ENCODE measurements around the gene PSMD13. TPM values are rescaled to one million over a fixed set of nuclear protein-coding genes. Genes with fewer than 3 reads are reported as not detected.

PSMD13 gene
- total RNA-seq, 1 donor from 2014 or later = 136 TPM

DNA sequence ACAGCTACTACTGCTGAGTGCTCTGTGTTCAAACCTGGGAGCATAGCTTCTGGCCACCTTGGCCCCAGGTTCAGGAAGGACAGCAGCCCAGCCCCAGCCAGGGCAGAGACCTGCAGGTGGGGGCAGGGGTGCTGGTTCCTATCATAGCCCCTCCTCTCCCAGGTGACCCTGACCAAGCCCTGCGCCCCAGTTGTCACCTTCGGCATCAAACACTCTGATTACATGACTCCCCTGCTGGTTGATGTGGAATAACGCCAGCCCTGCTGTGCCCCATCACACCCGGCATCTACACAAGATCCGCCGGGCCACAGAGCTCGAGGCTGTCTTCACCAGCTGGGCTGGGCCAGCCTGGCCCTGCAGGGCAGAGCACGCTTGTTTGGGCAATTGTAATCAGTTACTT, 37.0 kb upstream of the PSMD13 start:
- DNase-seq = no peak
- Mint-ChIP-seq H3K9me3 (ENCODE audit: unreplicated experiment) (peaks cover 3% of the 10 kb centered on the region), H3K27me3 (ENCODE audit: unreplicated experiment) (peaks cover 7% of the 10 kb centered on the region), H3K36me3 (ENCODE audit: unreplicated experiment) (no peaks in the 10 kb centered on the region), H3K4me1 (ENCODE audit: low read depth, unreplicated experiment) (no peaks in the 10 kb centered on the region), H3K4me3 (ENCODE audit: unreplicated experiment) (no peak overlapping the region), H3K27ac (ENCODE audit: unreplicated experiment) (no peak overlapping the region)
- TF ChIP-seq, protein P1, sequence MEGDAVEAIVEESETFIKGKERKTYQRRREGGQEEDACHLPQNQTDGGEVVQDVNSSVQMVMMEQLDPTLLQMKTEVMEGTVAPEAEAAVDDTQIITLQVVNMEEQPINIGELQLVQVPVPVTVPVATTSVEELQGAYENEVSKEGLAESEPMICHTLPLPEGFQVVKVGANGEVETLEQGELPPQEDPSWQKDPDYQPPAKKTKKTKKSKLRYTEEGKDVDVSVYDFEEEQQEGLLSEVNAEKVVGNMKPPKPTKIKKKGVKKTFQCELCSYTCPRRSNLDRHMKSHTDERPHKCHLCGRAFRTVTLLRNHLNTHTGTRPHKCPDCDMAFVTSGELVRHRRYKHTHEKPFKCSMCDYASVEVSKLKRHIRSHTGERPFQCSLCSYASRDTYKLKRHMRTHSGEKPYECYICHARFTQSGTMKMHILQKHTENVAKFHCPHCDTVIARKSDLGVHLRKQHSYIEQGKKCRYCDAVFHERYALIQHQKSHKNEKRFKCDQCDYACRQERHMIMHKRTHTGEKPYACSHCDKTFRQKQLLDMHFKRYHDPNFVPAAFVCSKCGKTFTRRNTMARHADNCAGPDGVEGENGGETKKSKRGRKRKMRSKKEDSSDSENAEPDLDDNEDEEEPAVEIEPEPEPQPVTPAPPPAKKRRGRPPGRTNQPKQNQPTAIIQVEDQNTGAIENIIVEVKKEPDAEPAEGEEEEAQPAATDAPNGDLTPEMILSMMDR (IDR thresholded peaks at IDR 0.05; ENCODE audit: partially characterized antibody, unreplicated experiment) = peak; percentile 10

DNA sequence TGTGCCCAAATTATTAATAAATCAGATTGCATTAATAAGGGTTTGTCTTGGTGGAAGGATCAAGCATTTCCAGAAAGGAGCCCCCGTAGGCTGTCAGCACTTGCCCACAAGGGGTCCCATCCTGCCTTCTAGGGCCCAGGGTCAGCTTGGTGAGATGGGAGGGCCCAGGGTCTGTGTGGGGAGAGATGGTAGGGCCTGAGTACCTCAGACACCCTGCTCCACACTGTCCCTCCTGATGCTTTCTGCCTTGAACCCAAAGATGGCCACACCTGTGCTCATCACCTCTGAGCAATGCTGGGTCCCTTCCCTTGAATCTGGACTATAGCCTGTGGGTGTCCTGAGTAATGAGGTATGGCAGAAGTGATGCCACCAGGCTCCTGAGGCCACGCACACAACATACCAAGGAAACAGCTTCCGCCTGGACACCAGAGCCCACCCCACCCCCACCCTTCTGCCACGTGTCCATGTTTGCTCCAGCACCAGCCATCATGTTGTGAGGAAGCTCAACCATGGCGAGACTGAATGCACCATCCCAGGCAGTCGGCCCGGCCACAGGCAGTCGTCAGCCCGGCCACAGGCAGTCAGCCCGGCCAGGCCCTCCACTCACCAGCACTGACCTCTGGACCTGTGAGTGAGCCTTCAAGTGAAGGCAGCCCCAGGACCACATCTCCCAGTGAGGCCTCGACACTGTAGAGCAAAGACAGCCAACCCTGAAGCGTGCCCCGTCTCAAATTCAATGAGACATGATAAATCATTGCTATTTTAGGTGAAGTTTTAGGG, 36.4 kb upstream of the PSMD13 start:
- H3K36me3 Mint-ChIP-seq (ENCODE audit: unreplicated experiment) = no peaks in the 10 kb centered on the region
- TF ChIP-seq, protein P1 (IDR thresholded peaks at IDR 0.05; ENCODE audit: partially characterized antibody, unreplicated experiment) = no peak
- H3K4me1 Mint-ChIP-seq (ENCODE audit: low read depth, unreplicated experiment) = no peaks in the 10 kb centered on the region
- peaks cover 7% of the 10 kb centered on the region for H3K27me3 Mint-ChIP-seq (ENCODE audit: unreplicated experiment)
- peaks cover 3% of the 10 kb centered on the region for H3K9me3 Mint-ChIP-seq (ENCODE audit: unreplicated experiment)
- no peak for DNase-seq
- H3K27ac Mint-ChIP-seq (ENCODE audit: unreplicated experiment) = no peak overlapping the region
- no peak overlapping the region for H3K4me3 Mint-ChIP-seq (ENCODE audit: unreplicated experiment)

DNA sequence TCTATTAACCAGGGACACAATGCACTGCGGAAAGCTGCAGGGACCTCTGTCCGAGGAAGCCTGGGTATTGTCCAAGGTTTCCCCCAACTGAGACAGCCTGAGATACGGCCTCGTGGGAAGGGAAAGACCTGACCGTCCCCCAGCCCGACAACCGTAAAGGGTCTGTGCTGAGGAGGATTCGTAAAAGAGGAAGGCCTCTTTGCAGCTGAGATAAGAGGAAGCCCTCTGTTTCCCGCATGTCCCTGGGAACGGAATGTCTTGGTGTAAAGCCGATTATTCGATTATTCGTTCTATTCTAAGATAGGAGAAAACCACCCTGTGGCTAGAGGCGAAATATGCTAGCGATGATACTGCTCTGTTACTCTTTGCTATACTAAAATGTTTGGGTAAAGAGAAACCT, 34.8 kb upstream of the PSMD13 start:
- no peak for DNase-seq
- H3K9me3 Mint-ChIP-seq (ENCODE audit: unreplicated experiment) = peaks cover 6% of the 10 kb centered on the region
- H3K4me3 Mint-ChIP-seq (ENCODE audit: unreplicated experiment) = no peak overlapping the region
- no peak overlapping the region for H3K27ac Mint-ChIP-seq (ENCODE audit: unreplicated experiment)
- H3K27me3 Mint-ChIP-seq (ENCODE audit: unreplicated experiment) = peaks cover 9% of the 10 kb centered on the region
- TF ChIP-seq, protein P1 (IDR thresholded peaks at IDR 0.05; ENCODE audit: partially characterized antibody, unreplicated experiment) = no peak
- H3K36me3 Mint-ChIP-seq (ENCODE audit: unreplicated experiment) = no peaks in the 10 kb centered on the region
- H3K4me1 Mint-ChIP-seq (ENCODE audit: low read depth, unreplicated experiment) = no peaks in the 10 kb centered on the region

DNA sequence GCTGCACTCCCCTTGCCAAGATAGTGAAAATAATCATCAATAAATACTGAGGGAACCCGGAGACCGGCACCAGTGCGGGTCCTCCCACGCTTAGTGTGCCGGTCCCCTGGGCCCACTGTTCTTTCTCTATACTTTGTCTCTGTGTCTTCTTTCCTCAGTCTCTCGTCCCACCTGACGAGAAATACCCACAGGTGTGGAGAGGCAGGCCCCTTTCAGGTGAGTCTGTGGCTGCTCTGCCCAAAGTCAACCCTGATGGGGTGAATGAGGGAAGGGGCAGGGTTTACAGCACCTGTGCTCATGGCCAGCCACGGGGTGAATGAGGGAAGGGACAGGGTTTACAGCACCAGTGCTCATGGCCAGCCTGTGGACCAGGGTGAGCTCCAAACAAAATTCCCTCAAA, 34.3 kb upstream of the PSMD13 start:
- no peaks in the 10 kb centered on the region for H3K4me1 Mint-ChIP-seq (ENCODE audit: low read depth, unreplicated experiment)
- H3K9me3 Mint-ChIP-seq (ENCODE audit: unreplicated experiment) = peaks cover 7% of the 10 kb centered on the region
- TF ChIP-seq, protein P1 (IDR thresholded peaks at IDR 0.05; ENCODE audit: partially characterized antibody, unreplicated experiment) = no peak
- peaks cover 9% of the 10 kb centered on the region for H3K27me3 Mint-ChIP-seq (ENCODE audit: unreplicated experiment)
- H3K27ac Mint-ChIP-seq (ENCODE audit: unreplicated experiment) = no peak overlapping the region
- H3K4me3 Mint-ChIP-seq (ENCODE audit: unreplicated experiment) = no peak overlapping the region
- DNase-seq = no peak
- no peaks in the 10 kb centered on the region for H3K36me3 Mint-ChIP-seq (ENCODE audit: unreplicated experiment)
